ENCODE results near the gene DEAF1. TPM values are rescaled to one million over a fixed set of nuclear protein-coding genes. Genes with fewer than 3 reads are reported as not detected.
A peak's percentile ranks its signal among the peaks of the same experiment; 100 is the strongest.

The DEAF1 gene
- total and polyA plus RNA-seq, 10 of the 15 experiments (the other 5 are each of a cell fraction or from before 2014, with no cell fraction given), result 0.68 to 51.3 (median 25.9) TPM

DNA sequence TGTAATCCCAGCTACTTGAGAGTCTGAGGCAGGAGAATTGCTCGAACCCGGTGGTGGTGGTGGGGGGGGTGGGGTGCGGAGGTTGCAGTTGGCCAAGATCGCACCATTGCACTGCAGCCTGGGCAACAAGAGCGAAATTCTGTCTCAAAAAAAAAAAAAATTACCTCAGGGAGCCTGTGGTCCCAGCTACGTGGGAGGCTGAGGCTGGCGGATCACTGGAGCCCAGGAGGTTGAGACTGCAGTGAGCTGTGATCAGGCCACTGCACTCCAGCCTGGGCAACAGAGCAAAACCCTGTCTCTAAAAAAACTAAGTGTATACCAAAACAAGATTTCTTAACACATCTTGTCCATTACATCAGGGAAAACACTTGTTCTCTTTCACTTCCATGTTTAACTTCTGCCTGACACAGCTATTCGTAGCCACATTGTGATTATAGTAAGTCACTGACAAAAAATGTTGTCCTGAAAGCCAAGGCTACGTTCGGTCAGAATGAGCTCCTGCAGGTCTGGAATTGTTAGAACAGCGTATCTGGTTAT lies 2.0 kb upstream of the DEAF1 start:
- CTCF ChIA-PET, result interaction anchor here (0.6 to 5.8 kb wide), 11 partner anchors 28 to 249 kb away, joined by 3 to 127 read pairs (median 4); no protein-coding TSS in a partner anchor
- DNase-seq (ENCODE audit: low read depth, low spot score) (peak; percentile 56), FAIRE-seq (peak; percentile 31), ATAC-seq (peak; percentile 0; the same call in 1 of the 3 replicates)
- Histone ChIP-seq H4K20me1 (ENCODE audit: control insufficient read depth, insufficient read depth) (no peaks in the 10 kb centered on the region; the same call in 1 of the 2 replicates), H3K9me3 (replicated peaks; ENCODE audit: control insufficient read depth, insufficient read depth, low read length) (no peaks in the 10 kb centered on the region), H3K4me2 (ENCODE audit: control insufficient read depth, insufficient read depth) (peak overlapping the region; percentile 78), H3K79me2 (ENCODE audit: control insufficient read depth, insufficient read depth, low read length) (peaks cover 32% of the 10 kb centered on the region), H3K27ac (ENCODE audit: control insufficient read depth, insufficient read depth) (peak overlapping the region; percentile 96), H3K4me3 (peak overlapping the region; percentile 83), H3K9ac (ENCODE audit: control insufficient read depth, insufficient read depth, low read length) (peak overlapping the region; percentile 93), H3K36me3 (ENCODE audit: control insufficient read depth in 2 of 2, insufficient read depth in 2 of 2, low read length in 1 of 2) (peaks cover 0 to 3% of the 10 kb centered on the region in 2 experiments; a peak in 2 of 4 replicates), H2AFZ (ENCODE audit: control insufficient read depth, low read depth, low read length) (no peak overlapping the region), H3K4me1 (ENCODE audit: control insufficient read depth, insufficient read depth, low read length) (peaks cover 17% of the 10 kb centered on the region), H3K27me3 (replicated peaks in 1 of 2; ENCODE audit: control insufficient read depth in 2 of 2, insufficient read depth in 2 of 2, low read length in 1 of 2) (no peaks in the 10 kb centered on the region)
- 11% methylated on average over 9 of the region's 11 CpGs for WGBS (ENCODE audit: insufficient coverage, insufficient replicate concordance, low lambda C conversion rate, missing lambda C conversion rate)
- in situ Hi-C loops (cut with MboI), result no loop called here
- intact Hi-C loops (cut with micrococcal nuclease; ENCODE audit: unreplicated experiment), result loop anchor here (2.0 kb wide), 1 partner anchor 24 kb away; no protein-coding TSS in a partner anchor
- RAD21 ChIA-PET (ENCODE audit: unreplicated experiment), result interaction anchor here (0.7 to 8.1 kb wide), 6 partner anchors 23 to 142 kb away, joined by 3 to 112 read pairs (median 4); partner anchors contain the start of gene TALDO1
- SMC1A ChIA-PET (ENCODE audit: uncharacterized antibody, unreplicated experiment), result interaction anchor here (0.9 to 3.1 kb wide), 6 partner anchors 23 to 49 kb away, joined by 3 to 30 read pairs (median 7); no protein-coding TSS in a partner anchor
- POLR2A ChIA-PET, result interaction anchor here (0.5 to 6.5 kb wide), 9 partner anchors 11 to 190 kb away, joined by 3 to 72 read pairs (median 3); partner anchors contain the start of gene RNH1
- BruUV-seq (replicated peaks), result no TSS peak
- TF ChIP-seq NFXL1 (IDR thresholded peaks at IDR 0.05; ENCODE audit: borderline replicate concordance) (no peak), BHLHE40 (IDR thresholded peaks at IDR 0.05; ENCODE audit: borderline replicate concordance in 1 of 2, low read depth in 2 of 2, low read length in 1 of 2) (peak in 1 of 2 experiments; percentile 5; a peak in 1 of 4 replicates), DPF2 (IDR thresholded peaks at IDR 0.05) (0 out of 2 replicates have a peak, but pooled peaks have one; percentile 47), BMI1 (IDR thresholded peaks at IDR 0.05; ENCODE audit: borderline replicate concordance) (no peak), EGR1 (IDR thresholded peaks at IDR 0.05; ENCODE audit: borderline replicate concordance in 1 of 2, low read depth in 2 of 2, low read length in 2 of 2) (peak in 1 of 2 experiments; percentile 70; a peak in 2 of 3 replicates), MYB (IDR thresholded peaks at IDR 0.05; ENCODE audit: borderline replicate concordance, low read depth, low read length) (no peak), RUNX3 (IDR thresholded peaks at IDR 0.05; ENCODE audit: low read length) (peak; percentile 45), SREBF2 (IDR thresholded peaks at IDR 0.05; ENCODE audit: low read length) (no peak), SMAD5 (IDR thresholded peaks at IDR 0.05; ENCODE audit: low read depth) (no peak), NFIC (IDR thresholded peaks at IDR 0.05; ENCODE audit: low read depth, low read length) (no peak), IKZF2 (IDR thresholded peaks at IDR 0.05) (peak; percentile 20 to 33; a peak in 2 of 4 replicates)
- TF ChIP-seq, protein P1, sequence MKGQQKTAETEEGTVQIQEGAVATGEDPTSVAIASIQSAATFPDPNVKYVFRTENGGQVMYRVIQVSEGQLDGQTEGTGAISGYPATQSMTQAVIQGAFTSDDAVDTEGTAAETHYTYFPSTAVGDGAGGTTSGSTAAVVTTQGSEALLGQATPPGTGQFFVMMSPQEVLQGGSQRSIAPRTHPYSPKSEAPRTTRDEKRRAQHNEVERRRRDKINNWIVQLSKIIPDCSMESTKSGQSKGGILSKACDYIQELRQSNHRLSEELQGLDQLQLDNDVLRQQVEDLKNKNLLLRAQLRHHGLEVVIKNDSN (IDR thresholded peaks at IDR 0.05; ENCODE audit: borderline replicate concordance, extremely low read length, insufficient read depth, low read depth, low read length), result no peak
- TF ChIP-seq, protein P2, sequence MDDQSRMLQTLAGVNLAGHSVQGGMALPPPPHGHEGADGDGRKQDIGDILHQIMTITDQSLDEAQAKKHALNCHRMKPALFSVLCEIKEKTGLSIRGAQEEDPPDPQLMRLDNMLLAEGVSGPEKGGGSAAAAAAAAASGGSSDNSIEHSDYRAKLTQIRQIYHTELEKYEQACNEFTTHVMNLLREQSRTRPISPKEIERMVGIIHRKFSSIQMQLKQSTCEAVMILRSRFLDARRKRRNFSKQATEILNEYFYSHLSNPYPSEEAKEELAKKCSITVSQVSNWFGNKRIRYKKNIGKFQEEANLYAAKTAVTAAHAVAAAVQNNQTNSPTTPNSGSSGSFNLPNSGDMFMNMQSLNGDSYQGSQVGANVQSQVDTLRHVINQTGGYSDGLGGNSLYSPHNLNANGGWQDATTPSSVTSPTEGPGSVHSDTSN (IDR thresholded peaks at IDR 0.05; ENCODE audit: insufficient replicate concordance, low read depth, low read length), result no peak
- TF ChIP-seq, protein P3, sequence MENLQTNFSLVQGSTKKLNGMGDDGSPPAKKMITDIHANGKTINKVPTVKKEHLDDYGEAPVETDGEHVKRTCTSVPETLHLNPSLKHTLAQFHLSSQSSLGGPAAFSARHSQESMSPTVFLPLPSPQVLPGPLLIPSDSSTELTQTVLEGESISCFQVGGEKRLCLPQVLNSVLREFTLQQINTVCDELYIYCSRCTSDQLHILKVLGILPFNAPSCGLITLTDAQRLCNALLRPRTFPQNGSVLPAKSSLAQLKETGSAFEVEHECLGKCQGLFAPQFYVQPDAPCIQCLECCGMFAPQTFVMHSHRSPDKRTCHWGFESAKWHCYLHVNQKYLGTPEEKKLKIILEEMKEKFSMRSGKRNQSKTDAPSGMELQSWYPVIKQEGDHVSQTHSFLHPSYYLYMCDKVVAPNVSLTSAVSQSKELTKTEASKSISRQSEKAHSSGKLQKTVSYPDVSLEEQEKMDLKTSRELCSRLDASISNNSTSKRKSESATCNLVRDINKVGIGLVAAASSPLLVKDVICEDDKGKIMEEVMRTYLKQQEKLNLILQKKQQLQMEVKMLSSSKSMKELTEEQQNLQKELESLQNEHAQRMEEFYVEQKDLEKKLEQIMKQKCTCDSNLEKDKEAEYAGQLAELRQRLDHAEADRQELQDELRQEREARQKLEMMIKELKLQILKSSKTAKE (IDR thresholded peaks at IDR 0.05; ENCODE audit: low read depth, poor library complexity, severe bottlenecking), result peak; percentile 21
- TF ChIP-seq, protein P4, sequence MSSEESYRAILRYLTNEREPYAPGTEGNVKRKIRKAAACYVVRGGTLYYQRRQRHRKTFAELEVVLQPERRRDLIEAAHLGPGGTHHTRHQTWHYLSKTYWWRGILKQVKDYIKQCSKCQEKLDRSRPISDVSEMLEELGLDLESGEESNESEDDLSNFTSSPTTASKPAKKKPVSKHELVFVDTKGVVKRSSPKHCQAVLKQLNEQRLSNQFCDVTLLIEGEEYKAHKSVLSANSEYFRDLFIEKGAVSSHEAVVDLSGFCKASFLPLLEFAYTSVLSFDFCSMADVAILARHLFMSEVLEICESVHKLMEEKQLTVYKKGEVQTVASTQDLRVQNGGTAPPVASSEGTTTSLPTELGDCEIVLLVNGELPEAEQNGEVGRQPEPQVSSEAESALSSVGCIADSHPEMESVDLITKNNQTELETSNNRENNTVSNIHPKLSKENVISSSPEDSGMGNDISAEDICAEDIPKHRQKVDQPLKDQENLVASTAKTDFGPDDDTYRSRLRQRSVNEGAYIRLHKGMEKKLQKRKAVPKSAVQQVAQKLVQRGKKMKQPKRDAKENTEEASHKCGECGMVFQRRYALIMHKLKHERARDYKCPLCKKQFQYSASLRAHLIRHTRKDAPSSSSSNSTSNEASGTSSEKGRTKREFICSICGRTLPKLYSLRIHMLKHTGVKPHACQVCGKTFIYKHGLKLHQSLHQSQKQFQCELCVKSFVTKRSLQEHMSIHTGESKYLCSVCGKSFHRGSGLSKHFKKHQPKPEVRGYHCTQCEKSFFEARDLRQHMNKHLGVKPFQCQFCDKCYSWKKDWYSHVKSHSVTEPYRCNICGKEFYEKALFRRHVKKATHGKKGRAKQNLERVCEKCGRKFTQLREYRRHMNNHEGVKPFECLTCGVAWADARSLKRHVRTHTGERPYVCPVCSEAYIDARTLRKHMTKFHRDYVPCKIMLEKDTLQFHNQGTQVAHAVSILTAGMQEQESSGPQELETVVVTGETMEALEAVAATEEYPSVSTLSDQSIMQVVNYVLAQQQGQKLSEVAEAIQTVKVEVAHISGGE (CRISPR knock-in tag; IDR thresholded peaks at IDR 0.05), result no peak

Data from GM12878 (cell line).